ENCODE data around the gene PLEKHN1.

GRCh38 chr1:991895-992294, 25.6 kb downstream of the PLEKHN1 start:
- TF ChIP-seq, protein P1, sequence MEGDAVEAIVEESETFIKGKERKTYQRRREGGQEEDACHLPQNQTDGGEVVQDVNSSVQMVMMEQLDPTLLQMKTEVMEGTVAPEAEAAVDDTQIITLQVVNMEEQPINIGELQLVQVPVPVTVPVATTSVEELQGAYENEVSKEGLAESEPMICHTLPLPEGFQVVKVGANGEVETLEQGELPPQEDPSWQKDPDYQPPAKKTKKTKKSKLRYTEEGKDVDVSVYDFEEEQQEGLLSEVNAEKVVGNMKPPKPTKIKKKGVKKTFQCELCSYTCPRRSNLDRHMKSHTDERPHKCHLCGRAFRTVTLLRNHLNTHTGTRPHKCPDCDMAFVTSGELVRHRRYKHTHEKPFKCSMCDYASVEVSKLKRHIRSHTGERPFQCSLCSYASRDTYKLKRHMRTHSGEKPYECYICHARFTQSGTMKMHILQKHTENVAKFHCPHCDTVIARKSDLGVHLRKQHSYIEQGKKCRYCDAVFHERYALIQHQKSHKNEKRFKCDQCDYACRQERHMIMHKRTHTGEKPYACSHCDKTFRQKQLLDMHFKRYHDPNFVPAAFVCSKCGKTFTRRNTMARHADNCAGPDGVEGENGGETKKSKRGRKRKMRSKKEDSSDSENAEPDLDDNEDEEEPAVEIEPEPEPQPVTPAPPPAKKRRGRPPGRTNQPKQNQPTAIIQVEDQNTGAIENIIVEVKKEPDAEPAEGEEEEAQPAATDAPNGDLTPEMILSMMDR (IDR thresholded peaks at IDR 0.05), result no peak
- TF ChIP-seq EP300 (IDR thresholded peaks at IDR 0.05; ENCODE audit: low read depth) (no peak), POLR2A (IDR thresholded peaks at IDR 0.05) (no peak)

Data from transverse colon (tissue), 3 donors.